HG03354 (cell line): Measurements from ENCODE around the gene BOK.
"Not testable (repeated sequence)": the region's sequence is repeated elsewhere in the genome, so short reads cannot be mapped to it uniquely, and the experiment has no call there.

Experiments
- ATAC-seq: cut with Tn5 transposase; IDR thresholded peaks from one replicate; pipeline ENCODE4 v1.9.1; 2021; ENCODE audit warnings: mild to moderate bottlenecking; ENCODE audit not compliant: unreplicated experiment, poor library complexity, severe bottlenecking

The BOK gene

DNA sequence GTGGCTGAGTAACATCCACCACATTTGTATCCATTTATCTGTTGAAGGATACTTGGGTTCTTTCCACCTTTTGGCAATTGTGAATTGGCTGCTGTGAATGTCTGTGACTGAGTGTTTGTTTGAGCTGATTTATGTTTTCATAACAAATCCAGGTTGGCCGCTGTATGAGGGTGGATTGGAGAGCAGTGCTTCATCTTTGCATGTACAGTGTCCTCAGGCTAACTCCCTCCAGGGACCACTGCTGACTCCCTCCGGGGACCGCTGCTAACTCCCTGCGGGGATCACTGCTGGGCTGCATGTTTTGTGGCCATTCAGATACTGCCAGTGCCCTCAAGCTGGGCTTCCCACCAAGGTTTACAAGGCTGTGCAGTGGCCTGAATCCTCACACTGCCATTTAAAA lies 10.2 kb downstream of the BOK start:
- ATAC-seq, result no peak

DNA sequence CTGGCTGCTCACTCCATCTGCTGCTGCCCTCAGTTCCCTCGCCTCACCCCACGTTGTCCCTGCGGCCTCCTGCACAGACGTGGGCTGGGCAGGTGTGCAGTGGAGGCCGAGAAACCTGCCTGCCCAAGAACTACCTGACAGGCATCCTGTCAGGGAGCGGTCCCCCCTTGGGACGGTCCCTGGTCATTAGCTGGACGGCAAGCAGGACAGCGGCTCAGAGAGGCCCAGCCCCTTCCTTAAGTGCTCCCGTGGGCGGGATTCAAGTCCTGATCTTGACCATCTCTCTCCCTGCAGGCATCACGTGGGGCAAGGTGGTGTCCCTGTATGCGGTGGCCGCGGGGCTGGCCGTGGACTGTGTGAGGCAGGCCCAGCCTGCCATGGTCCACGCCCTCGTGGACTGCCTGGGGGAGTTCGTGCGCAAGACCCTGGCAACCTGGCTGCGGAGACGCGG lies 11.3 kb downstream of the BOK start:
- no peak for ATAC-seq

DNA sequence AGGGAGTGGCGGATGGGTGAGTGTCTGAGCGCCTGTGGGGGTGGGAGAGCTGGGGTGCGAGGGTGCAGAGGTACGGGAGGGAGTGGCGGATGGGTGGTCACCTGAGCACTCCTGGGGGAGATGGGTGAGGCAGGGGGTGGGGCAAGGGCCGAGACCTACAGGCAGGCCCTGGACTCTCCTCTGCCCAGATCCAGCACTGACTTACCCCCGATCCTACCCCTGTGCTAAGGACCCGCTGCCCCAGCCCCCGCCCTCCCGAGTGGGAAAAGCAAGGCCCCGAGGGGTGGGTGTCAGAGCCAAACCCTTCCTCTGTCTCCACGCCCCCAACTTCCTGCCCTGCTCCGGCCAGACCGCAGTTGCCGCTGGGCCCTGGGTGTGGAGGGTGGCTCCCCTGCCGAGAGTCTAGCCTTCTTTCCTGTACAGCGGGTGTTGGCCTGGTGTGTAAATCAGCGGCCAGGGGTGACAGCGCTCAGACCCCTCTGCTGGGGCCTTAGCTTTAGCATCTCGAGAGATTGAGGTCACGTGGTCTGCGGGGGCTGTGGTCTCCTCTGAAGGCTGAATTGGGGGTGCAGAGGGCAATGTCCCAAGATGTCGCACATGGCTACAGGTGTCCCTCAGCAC lies 12.5 kb downstream of the BOK start:
- no peak for ATAC-seq

DNA sequence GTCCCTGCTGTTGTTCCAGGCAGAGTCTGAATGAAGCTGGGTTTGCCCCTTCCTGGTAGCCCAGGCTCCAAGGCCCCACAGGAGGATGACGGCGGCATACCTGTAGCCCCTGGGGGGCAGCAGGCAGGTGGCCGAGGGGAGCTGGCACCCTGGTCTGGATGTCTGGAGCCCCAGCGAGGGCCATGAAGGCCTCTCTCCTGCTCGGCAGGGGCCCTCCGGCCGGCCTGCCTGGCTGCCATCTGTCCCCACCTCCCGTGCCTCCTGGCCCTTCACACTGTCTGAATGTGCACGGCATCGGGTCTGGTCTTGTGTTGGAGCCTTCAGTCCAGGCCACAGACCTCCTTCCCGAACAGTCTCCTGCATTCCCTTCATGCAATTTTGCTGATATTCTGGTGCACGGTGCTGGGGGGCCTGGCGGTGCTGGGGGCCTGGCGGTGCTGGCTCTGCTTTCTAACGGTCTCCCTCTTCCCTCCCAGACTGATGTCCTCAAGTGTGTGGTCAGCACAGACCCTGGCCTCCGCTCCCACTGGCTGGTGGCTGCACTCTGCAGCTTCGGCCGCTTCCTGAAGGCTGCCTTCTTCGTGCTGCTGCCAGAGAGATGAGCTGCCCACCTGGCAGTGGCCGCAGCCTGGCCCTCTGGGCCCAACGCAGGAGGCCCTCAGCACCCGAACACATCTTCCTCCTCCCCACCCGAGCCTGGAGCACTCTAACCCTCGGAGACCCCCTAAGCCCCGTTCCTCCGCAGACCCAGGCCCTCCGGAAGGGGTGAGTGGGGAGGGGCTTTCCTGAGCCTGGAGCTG lies 13.5 kb downstream of the BOK start:
- no peak for ATAC-seq

DNA sequence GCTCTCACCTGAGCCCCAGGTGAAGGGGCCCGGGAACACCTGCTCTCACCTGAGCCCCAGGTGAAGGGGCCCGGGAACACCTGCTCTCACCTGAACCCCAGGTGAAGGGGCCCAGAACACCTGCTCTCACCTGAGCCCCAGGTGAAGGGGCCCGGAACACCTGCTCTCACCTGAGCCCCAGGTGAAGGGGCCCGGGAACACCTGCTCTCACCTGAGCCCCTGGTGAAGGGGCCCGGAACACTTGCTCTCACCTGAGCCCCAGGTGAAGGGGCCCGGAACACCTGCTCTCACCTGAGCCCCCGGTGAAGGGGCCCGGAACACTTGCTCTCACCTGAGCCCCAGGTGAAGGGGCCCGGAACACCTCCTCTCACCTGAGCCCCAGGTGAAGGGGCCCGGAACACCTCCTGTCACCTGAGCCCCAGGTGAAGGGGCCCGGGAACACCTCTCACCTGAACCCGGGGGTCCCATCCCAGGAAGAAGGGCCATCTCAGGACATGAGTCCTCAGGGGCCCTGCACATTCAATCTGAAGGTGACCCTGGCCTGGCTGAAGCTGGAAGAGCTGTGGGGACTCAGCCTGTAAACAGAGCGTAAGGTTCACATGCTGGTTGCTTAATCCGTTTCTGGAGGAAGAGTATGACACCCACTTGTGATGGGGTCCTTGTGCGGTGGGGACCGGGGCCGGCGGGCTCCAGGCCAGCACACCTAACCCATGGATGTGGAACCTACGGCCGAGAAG lies 14.5 kb downstream of the BOK start:
- not testable (repeated sequence) for ATAC-seq

DNA sequence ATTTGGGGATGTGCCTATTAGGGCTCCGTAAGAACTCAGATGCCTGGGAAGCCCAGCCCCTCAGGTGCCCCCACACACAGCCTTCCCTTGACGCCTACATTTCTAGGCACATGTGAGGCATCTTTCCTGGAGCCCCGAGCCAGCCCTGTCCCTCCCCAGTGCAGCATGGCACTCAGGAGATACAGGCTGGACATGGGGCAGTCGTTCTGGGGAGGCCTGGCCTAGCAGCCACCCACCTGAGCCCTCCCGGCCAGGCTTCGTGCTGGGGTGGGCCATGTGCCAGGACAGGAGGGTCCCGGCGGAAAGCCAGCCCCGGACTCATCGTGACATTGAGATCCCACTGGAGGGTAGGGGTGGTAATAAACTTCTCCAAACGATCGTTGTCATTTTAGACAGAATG lies 15.2 kb downstream of the BOK start:
- ATAC-seq, result no peak

DNA sequence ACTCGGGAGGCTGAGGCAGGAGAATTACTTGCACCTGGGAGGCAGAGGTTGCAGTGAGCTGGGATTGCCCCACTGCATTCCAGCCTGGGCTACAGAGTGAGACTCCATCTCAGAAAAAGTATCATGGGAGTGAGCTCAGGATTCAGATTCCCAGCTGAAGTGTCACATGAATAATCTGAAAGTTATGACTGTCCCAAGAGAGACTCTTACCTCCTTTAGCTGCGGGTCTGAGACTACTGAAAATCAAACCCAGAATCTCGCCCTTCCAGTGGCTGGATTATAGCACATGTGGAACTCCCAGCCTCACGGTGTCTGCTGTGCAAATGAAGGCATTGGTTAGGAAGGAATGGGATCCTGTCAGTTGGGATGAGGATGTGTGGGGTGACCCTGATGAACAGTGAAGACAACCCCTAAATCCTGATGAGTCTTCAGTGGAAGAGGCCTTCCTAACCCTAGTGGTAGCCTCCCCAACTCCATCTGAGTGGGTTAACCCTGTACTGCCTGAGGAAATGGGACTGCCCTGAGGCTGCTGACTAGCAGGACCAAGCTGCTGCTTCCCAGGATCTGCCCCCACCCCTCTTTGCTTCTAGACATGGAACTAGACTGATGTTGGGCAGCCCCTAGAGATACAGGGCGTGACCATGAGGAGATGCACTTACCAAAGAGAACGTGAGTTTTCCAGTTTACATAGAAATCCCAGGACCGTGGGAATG lies 16.5 kb downstream of the BOK start:
- ATAC-seq, result no peak

DNA sequence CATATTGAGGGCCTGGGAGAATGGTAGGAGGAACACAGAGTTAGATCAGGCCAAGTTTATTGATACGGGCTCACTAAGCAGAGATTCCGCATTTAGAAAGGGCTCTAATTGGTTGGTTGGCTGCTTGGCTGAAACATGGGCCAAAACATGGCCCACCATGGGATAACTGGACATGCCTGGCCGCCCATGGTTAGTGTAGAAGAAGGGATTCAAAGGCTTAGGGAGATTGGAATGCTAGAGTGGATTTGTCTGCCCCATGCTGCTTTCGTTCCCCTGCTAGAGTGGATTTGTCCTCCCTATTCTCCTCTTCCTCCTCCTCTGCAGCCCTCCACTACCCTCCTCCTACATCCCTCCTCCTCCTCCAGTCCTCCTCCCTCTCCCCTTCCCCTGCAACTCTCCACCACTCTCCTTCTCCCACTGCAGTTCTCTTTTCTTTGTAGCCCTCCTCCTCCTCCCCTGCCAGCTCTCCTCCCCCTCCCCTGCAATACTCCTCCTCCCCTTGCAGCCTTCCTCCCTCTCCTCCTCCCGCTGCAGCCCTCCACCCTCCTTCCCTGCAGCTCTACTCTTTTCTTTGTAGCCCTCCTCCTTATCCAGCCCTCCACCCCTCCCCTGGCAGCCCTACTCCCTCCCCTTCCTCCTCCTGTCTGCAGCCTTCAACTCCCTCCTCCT lies 17.2 kb downstream of the BOK start:
- no peak for ATAC-seq

DNA sequence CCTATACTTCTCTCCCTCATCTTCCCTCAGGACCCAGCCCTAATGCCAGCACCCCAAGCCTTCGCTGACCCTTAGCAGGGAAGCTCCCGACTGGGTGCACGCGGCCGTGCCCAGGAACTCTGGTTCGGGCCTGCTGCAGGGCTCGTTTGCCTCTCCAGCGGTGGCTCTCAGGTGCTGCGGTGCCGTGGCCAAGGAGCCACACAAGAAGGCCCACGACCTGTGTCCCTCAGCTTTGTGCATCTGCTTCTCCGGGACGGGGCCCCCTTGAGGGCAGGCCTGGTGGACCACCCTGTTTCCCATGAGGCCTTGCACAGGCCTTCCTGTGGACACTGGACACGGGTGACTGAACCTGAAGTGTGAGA lies 17.7 kb downstream of the BOK start:
- ATAC-seq, result no peak

DNA sequence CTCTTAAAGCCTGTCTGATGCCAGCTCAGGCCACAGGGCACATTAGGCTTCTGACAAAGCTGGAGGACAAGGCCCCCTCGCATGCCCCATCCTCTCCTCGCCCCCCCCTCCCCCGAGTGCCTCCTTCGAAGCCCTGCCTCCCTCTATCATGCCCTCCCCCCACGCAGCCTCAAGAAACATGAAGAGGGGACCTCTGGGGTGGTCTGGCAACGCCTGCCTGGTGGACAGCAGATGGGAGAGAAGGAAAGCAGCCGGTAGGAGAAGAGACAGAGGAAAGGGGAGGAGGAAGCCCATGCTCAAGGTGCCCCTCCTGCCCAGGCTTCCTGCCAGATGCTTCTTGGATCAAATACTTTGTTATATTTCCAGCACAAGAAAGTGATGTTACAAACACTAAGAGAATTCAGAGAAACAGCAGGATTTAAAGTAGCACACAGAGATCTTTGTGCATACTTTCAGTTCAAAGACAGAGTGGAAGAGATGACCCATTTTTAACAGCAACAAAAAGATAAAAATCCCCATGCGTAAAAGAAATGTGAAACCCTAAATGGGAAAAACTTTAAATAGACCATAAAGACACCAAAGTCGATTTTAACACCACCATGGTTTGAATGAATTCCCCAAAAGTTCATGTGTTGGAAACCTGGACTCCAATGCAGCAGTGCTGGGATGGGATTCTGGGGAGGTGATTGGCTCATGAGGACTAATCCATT lies 19.0 kb downstream of the BOK start:
- no peak for ATAC-seq

DNA sequence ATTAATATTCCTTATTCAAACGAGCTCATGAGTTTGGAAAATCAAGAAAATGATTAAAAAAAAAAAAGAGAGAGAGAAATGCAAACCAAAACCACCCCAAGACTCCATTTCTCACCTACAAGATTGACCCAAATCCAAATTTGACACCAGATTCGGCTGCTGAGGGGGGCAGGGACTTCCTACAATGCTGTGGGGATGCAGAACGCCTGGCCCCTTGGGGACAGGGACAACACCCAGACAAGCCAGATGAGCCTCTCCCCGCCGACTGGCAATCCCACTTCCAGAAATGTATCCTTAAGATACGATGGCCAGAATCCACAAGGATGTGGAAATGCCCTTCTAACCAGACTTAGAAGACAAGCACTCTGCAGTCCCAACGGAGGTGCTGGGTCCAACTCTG lies 20.7 kb downstream of the BOK start:
- ATAC-seq, result no peak

DNA sequence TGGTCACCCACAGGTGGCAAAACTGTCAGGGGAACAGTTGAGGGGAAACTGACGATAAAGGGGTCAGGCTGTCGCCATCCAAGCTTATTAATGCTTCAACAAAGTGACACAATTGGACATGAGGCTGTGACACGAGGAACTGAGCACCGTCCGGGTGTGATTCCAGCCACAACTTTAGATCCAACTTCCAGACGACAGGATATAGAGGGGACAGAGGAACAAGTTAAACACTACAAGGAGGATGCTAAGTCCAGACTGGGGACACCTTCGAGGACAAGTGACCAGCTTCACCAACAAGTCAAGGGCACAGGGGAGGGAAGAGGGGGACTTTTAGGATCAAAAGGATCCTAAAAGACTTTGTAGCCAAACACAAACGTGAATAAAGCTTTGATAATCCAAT lies 23.8 kb downstream of the BOK start:
- ATAC-seq, result no peak

DNA sequence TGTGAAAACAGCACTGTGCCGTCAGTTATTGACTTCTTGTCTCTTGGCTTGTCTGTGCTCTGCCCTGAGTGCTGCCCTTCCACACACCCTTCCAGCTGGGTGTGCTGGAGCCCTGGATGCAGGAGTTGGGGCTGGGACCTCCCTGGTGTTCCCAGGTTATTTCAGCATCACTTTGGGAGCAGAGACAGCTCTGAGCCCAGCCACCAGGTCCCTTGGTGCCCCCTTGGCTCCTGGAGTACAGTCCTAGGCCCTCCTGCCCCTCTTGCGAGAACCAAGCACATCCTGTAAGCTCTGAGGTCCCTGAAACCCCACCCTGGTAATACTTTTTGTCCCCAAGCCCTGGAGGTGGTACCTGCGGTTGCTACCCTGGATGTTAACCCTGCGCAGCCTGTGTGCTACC lies 24.3 kb downstream of the BOK start:
- ATAC-seq, result no peak

DNA sequence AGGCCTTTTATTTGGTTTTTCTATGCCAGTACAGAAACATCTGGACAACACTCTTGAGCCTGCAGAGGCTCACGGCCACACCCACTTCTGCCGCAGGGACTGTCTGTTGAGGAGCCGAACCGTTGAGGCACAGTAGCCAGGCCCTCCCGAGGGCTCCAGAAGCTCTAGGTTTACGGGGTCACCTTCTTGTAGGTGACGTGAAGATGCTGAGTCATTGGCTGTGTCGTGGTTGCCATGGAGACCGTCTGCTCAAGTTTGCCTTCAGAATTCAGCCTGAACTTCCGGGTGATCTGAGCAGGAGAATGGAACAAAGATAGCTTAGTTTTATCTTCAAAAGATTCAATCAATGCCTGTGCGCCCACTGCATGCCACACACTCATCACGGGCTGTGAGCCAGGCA lies 25.9 kb downstream of the BOK start:
- no peak for ATAC-seq

DNA sequence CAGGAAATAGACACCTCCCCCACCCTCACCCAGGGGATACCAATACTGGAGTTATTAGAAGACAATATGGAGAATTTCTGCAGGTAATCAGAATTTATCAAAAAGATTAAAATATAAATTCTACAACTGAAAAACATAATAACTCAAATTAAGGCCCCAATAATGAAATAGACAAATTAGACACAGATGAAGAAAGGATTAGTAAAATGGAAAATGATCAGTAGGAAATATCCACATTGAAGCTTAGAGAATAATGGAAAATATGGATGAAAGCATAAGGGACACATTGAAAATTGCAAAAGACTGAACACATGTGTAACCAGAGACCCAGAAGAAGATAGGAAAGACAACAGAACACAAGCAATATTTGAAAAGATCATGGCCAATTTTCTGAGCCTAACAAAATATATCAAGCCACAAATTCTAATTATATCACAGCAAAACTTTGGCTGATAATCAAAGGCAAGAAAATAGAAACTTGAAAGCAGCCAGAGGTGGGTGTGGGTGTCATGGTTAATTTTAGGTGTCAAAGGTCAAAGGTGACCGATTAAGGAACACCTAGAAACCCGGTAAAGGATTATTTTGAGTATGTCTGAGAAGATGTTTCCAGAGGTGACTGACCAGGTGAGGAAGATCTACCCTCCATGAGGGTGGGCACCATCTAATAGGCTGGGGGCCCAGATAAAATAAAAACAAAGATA lies 28.2 kb downstream of the BOK start:
- ATAC-seq, result no peak

DNA sequence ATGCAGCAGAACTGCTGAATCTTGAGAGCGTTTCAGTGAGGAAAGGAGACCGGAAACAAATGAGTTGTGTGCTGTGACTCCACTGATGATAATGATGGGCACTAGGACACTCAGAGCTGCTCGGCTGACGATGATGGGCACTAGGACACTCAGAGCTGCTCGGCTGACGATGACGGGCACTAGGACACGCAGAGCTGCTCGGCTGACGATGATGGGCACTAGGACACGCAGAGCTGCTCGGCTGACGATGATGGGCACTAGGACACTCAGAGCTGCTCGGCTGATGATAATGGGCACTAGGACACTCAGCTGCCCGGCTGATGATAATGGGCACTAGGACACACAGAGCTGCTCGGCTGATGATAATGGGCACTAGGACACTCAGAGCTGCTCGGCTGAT lies 31.3 kb downstream of the BOK start:
- ATAC-seq, result not testable (repeated sequence)

DNA sequence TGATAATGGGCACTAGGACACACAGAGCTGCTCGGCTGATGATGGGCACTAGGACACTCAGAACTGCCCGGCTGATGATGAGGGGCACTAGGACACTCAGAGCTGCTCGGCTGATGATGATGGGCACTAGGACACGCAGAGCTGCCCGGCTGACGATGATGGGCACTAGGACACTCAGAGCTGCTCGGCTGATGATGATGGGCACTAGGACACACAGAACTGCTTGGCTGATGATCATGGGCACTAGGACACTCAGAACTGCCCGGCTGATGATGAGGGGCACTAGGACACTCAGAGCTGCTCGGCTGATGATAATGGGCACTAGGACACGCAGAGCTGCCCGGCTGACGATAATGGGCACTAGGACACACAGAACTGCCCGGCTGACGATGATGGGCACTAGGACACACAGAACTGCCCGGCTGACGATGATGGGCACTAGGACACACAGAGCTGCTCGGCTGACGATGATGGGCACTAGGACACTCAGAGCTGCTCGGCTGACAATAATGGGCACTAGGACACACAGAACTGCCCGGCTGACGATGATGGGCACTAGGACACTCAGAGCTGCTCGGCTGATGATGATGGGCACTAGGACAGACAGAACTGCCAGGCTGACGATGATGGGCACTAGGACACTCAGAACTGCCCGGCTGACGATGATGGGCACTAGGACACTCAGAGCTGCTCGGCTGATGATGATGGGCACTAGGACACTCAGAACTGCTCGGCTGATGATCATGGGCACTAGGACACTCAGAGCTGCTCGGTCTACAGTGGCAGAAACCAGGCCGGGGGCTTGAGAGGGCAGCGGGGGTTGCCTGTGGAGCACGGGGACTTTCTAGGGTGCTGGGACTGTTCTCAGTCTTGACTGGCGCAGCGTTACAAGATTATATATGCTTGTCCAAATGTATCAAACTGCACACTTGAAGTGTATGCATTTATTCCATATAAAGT lies 32.2 kb downstream of the BOK start:
- not testable (repeated sequence) for ATAC-seq
